Mammary epithelial cell (primary cell): Measurements from ENCODE around the gene NEMF.
"Not testable (repeated sequence)": the region's sequence is repeated elsewhere in the genome, so short reads cannot be mapped to it uniquely, and the experiment has no call there.

ENCODE experiments used
- EZH2 ChIP-seq: IDR thresholded peaks from 2 replicates; pipeline ENCODE4 v1.6.1; 2012; ENCODE audit warnings: low read length, inconsistent platforms, borderline replicate concordance
- TF ChIP-seq, protein P1 (sequence below), 2 donors: IDR thresholded peaks in 1 of 2; conservative IDR thresholded peaks in 1 of 2; 2 replicates each; pipeline ENCODE4 v1.5.1; 2011 to 2012; ENCODE audit warnings: inconsistent platforms in 2 of 2, low read length in 2 of 2, mild to moderate bottlenecking in 2 of 2, control low read depth in 1 of 2, low read depth in 1 of 2; ENCODE audit not compliant: insufficient read depth in 1 of 2; ENCODE audit errors: extremely low read depth in 1 of 2

DNA sequence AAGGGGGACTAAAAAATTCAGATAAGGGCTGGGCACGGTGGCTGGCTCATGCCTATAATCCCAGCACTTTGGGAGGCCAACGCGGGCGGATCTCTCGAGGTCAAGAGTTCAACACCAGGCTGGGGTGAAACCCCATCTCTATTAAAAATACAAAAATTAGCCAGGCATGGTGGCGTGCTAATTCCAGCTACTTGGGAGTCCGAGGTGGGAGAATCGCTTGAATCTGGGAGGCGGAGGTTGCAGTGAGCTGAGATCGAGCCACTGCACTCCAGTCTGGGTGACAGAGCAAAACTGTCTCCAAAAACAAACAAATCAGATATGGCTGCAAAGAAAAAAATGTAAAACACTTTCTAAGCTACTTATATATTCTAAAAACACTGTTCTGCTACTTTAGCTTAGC lies 80.9 kb downstream of the NEMF start:
- TF ChIP-seq, protein P1, sequence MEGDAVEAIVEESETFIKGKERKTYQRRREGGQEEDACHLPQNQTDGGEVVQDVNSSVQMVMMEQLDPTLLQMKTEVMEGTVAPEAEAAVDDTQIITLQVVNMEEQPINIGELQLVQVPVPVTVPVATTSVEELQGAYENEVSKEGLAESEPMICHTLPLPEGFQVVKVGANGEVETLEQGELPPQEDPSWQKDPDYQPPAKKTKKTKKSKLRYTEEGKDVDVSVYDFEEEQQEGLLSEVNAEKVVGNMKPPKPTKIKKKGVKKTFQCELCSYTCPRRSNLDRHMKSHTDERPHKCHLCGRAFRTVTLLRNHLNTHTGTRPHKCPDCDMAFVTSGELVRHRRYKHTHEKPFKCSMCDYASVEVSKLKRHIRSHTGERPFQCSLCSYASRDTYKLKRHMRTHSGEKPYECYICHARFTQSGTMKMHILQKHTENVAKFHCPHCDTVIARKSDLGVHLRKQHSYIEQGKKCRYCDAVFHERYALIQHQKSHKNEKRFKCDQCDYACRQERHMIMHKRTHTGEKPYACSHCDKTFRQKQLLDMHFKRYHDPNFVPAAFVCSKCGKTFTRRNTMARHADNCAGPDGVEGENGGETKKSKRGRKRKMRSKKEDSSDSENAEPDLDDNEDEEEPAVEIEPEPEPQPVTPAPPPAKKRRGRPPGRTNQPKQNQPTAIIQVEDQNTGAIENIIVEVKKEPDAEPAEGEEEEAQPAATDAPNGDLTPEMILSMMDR (conservative IDR thresholded peaks at IDR 0.05 in 1 of 2, IDR thresholded peaks at IDR 0.05 in 1 of 2; ENCODE audit: extremely low read depth in 1 of 2, insufficient read depth in 1 of 2, low read depth in 1 of 2, low read length in 2 of 2): not testable (repeated sequence)
- not testable (repeated sequence) for TF ChIP-seq EZH2
